ENCODE results near the gene FAM50B.

GRCh38 chr6:3895805-3896204, 46.6 kb downstream of the FAM50B start:
- TF ChIP-seq CTCF (IDR thresholded peaks at IDR 0.05): no peak
- no peak for TF ChIP-seq POLR2A (IDR thresholded peaks at IDR 0.05)

Data from esophagus squamous epithelium (tissue), 4 donors.